Cardiac muscle cell (in vitro differentiated cells and primary cell): Measurements from ENCODE around the gene PDS5B. TPM values are rescaled to one million over a fixed set of nuclear protein-coding genes. Genes with fewer than 3 reads are reported as not detected.
A peak's percentile ranks its signal among the peaks of the same experiment; 100 is the strongest.
"Not testable (repeated sequence)": the region's sequence is repeated elsewhere in the genome, so short reads cannot be mapped to it uniquely, and the experiment has no call there.

Experiments
- DNase-seq, 2 donors: peaks; one replicate each; pipeline versions ENCODE4 v3.0.0 to v3.0.0-alpha.2; 2010 to 2017; ENCODE audit warnings: low read depth in 1 of 2, low spot score in 1 of 2
- H3K27ac ChIP-seq: fragments of 200-600 bp; sonication (generic); 2 replicates; pipeline ENCODE4 v1.5.1; 2016
- H3K27me3 ChIP-seq: fragments of 200-600 bp; sonication (generic); 2 replicates; pipeline ENCODE4 v1.6.0; 2016; ENCODE audit warnings: control low read depth
- H3K36me3 ChIP-seq: fragments of 200-600 bp; sonication (generic); 2 replicates; pipeline ENCODE4 v1.5.1; 2016; ENCODE audit warnings: control low read depth
- H3K4me1 ChIP-seq: fragments of 200-600 bp; sonication (generic); 2 replicates; pipeline ENCODE4 v1.8.1; 2017; ENCODE audit warnings: low read depth, mild to moderate bottlenecking, mixed run types
- H3K4me3 ChIP-seq: fragments of 200-600 bp; sonication (generic); 2 replicates; pipeline ENCODE4 v1.5.1; 2016; ENCODE audit warnings: mild to moderate bottlenecking
- H3K9me3 ChIP-seq: fragments of 200-600 bp; sonication (generic); 2 replicates; pipeline ENCODE4 v1.5.1; 2017; ENCODE audit warnings: low read depth, mild to moderate bottlenecking, control low read depth
- polyA plus RNA-seq: library from polyadenylated mRNA; unstranded; fragments of >200 nt; fragmentation: Nextera tagmentation; extraction: Ambion mirVana; gene quantifications from 2 replicates; pipeline ENCODE4 v1.2.1, GENCODE V29; 2016
- total RNA-seq: library from RNA; depleted of rRNA; stranded (reverse); fragments of >200 nt; gene quantifications from 2 replicates; pipeline ENCODE4 v1.2.3, GENCODE V29; 2016
- TF ChIP-seq, protein P1 (sequence below): IDR thresholded peaks from 2 replicates; pipeline ENCODE4 v1.5.1; 2012; ENCODE audit warnings: low read depth, mild to moderate bottlenecking, low read length

PDS5B gene
- total and polyA plus RNA-seq, 2 experiments from 2014 or later = 18.4 to 26.2 TPM

GRCh38 chr13:32823597-32823996, 237.3 kb downstream of the PDS5B start:
- Histone ChIP-seq H3K4me1 (no peaks in the 10 kb centered on the region), H3K36me3 (no peaks in the 10 kb centered on the region), H3K27ac (no peak overlapping the region), H3K9me3 (no peaks in the 10 kb centered on the region), H3K27me3 (no peaks in the 10 kb centered on the region), H3K4me3 (no peak overlapping the region)
- TF ChIP-seq, protein P1, sequence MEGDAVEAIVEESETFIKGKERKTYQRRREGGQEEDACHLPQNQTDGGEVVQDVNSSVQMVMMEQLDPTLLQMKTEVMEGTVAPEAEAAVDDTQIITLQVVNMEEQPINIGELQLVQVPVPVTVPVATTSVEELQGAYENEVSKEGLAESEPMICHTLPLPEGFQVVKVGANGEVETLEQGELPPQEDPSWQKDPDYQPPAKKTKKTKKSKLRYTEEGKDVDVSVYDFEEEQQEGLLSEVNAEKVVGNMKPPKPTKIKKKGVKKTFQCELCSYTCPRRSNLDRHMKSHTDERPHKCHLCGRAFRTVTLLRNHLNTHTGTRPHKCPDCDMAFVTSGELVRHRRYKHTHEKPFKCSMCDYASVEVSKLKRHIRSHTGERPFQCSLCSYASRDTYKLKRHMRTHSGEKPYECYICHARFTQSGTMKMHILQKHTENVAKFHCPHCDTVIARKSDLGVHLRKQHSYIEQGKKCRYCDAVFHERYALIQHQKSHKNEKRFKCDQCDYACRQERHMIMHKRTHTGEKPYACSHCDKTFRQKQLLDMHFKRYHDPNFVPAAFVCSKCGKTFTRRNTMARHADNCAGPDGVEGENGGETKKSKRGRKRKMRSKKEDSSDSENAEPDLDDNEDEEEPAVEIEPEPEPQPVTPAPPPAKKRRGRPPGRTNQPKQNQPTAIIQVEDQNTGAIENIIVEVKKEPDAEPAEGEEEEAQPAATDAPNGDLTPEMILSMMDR = no peak
- no peak for DNase-seq

DNA sequence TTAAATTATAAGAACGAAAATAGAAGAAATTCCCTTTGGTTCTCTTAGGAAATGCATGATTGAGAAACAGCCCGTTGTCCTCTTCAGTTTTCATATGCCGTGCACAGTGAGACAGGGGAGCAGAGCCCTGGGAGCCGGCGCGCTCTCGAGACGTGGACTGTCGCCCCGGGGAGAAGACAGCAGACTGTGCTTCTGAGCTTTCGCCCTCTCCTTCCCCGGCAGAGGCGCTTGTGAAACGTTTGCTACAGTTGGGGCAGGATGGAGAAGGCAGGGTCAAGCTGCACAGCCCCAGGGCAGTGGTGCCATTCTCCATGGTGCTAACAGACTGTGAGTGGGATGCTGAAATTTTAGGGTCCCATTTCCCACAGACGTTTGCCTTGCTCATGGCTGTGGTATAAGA, 237.8 kb downstream of the PDS5B start:
- Histone ChIP-seq H3K27me3 (no peaks in the 10 kb centered on the region), H3K4me1 (no peaks in the 10 kb centered on the region), H3K27ac (no peak overlapping the region), H3K4me3 (no peak overlapping the region), H3K9me3 (no peaks in the 10 kb centered on the region), H3K36me3 (no peaks in the 10 kb centered on the region)
- no peak for DNase-seq
- TF ChIP-seq, protein P1 = no peak

- no peaks in the 10 kb centered on the region for H3K36me3 ChIP-seq
- TF ChIP-seq, protein P1 = no peak
- H3K4me3 ChIP-seq = no peak overlapping the region
- no peak overlapping the region for H3K27ac ChIP-seq
- no peaks in the 10 kb centered on the region for H3K4me1 ChIP-seq
- peak in 1 of 2 donors; percentile 87 for DNase-seq
- H3K9me3 ChIP-seq = no peaks in the 10 kb centered on the region
- no peaks in the 10 kb centered on the region for H3K27me3 ChIP-seq
These were observed 238.4 kb downstream of the PDS5B start for GRCh38 chr13:32824675-32825074.

- TF ChIP-seq, protein P1 = no peak
- H3K36me3 ChIP-seq = no peaks in the 10 kb centered on the region
- H3K4me3 ChIP-seq = no peak overlapping the region
- no peaks in the 10 kb centered on the region for H3K9me3 ChIP-seq
- DNase-seq = no peak
- no peaks in the 10 kb centered on the region for H3K4me1 ChIP-seq
- H3K27me3 ChIP-seq = no peaks in the 10 kb centered on the region
- H3K27ac ChIP-seq = no peak overlapping the region
These were observed 239.2 kb downstream of the PDS5B start for GRCh38 chr13:32825481-32825880.

DNA sequence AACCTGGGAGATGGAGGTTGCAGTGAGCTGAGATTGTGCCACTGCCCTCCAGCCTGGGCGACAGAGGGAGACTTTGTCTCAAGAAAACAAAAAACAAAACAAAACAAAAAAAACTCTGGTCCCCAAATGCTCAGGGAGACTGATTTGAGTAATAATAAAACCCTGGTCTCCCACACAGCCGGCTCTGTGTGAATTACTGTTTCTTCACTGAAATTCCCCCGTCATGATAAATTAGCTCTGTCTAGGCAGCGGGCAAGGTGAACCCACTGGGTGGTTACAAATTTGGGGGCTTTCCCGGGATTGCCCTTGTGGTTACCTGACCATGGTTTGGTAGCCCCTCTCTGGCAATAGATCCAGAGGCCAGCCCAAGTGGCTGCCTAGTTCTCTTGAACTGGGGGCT, 240.1 kb downstream of the PDS5B start:
- DNase-seq, H3K36me3 ChIP-seq, H3K4me1 ChIP-seq, H3K4me3 ChIP-seq, H3K9me3 ChIP-seq, H3K27me3 ChIP-seq, H3K27ac ChIP-seq: not testable (repeated sequence)

Other genes starting within 250 kb of the PDS5B start
- 2.9 and 8.9 TPM in 2 replicates for gene N4BP2L1, start 158.3 kb upstream of the PDS5B start, total RNA-seq
- gene N4BP2L1, start 158.3 kb upstream of the PDS5B start, polyA plus RNA-seq = 2.0 and 8.7 TPM in 2 replicates
- gene N4BP2L2, start 47.7 kb upstream of the PDS5B start, total RNA-seq = 34.6 and 137 TPM in 2 replicates
- gene N4BP2L2, start 47.7 kb upstream of the PDS5B start, polyA plus RNA-seq = 96.8 and 136 TPM in 2 replicates